GM18861 (cell line): ENCODE data around the gene SLC25A36.
"Not testable (repeated sequence)": the region's sequence is repeated elsewhere in the genome, so short reads cannot be mapped to it uniquely, and the experiment has no call there.

ENCODE experiments used
- ATAC-seq: cut with Tn5 transposase; IDR thresholded peaks from one replicate; pipeline ENCODE4 v1.9.1; 2021; ENCODE audit not compliant: unreplicated experiment

SLC25A36 gene

GRCh38 chr3:140994316-140994715 is 52.7 kb downstream of the SLC25A36 start:
- no peak for ATAC-seq

DNA sequence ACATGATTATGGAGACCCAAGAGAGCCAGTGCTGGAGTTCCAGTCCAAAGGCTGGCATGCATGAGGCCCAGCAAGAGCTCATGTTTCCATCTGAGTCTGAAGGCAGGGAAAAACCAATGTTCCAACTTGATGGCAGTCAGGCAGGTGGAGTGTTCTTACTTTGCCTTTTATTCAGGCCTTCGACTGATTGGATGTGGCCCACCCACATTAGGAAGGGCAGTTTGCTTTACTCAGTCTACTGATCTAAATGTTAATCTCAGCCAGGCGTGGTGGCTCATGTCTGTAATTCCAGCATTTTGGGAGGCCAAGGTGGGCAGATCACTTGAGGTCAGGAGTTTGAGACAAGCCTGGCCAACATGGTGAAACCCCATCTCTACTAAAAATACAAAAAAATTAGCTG is 53.2 kb downstream of the SLC25A36 start:
- ATAC-seq, result not testable (repeated sequence)

GRCh38 chr3:140995881-140996280 is 54.2 kb downstream of the SLC25A36 start:
- ATAC-seq, result no peak

DNA sequence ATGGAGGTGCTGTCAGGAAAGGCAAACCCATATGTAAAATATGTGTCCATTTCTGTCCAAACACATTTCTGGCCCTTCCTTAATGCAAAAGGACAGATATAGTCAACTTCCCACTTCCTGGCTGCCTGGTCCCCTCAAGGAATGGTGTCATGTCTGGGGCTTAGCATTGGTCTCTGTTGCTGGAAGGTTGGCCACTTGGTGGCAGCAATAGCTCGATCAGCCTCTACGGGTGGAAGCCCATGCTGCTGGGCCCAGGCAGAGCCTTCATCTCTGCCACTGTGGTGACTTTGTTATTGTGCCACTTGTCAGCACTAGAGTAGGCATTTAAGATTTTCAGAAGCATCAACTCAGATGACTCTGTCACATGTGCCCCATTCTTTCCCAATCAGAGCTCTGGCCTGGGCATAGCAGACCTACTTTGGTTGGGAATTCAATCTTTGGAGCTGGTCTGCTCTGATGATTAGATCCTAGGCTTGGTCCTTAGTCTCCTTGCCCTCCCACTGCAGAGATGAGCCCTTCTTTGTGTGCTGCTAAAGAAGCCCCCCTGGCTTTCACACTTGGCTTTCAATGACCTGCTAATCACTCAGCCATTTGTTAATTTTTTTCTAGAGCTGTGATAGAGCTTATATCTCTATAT is 58.5 kb downstream of the SLC25A36 start:
- ATAC-seq, result peak; percentile 62

- no peak for ATAC-seq
These were observed 59.0 kb downstream of the SLC25A36 start for GRCh38 chr3:141000686-141001085.

- no peak for ATAC-seq
These were observed 64.7 kb downstream of the SLC25A36 start for GRCh38 chr3:141006344-141006743.

DNA sequence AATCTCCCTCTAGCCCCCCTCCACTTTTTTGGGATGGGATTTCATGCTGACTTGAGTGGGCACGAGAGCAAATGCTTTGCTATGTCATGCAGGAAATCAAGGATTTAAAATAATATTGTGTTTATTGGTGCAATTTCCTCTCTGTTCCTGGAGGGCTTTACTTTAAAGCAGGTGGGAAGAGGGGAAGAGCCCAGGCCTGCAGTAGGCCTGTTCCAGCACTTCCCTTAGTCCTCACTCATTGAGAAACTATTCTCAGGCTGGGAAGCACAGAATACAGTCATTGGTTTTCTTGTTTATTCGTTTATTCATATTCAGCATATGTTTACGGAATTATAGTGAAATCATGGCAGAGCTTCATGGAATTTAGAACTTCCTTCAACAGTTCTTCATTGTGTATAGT is 67.9 kb downstream of the SLC25A36 start:
- ATAC-seq, result no peak

- ATAC-seq, result no peak
These were observed 69.8 kb downstream of the SLC25A36 start for GRCh38 chr3:141011232-141011996.

GRCh38 chr3:141011997-141012262 is 70.3 kb downstream of the SLC25A36 start:
- no peak for ATAC-seq

DNA sequence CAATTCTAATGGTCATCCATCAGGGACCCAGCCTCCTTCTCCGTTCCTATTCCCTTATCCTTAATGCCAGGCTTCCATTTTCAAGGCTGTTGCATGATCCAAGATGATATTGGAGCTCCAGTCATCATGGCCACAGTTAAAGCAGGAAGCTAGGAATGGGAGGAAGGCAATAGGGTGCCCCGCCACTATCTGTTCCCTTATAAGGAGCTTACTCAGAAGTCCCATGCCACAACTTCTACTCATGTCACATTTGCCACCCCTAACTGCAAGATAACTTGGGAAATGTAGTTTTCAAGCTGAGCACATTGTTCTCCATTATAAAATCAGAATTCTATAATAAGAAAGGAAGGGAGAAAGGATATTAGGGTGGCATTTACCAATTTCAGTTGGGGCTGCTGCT is 70.9 kb downstream of the SLC25A36 start:
- no peak for ATAC-seq

DNA sequence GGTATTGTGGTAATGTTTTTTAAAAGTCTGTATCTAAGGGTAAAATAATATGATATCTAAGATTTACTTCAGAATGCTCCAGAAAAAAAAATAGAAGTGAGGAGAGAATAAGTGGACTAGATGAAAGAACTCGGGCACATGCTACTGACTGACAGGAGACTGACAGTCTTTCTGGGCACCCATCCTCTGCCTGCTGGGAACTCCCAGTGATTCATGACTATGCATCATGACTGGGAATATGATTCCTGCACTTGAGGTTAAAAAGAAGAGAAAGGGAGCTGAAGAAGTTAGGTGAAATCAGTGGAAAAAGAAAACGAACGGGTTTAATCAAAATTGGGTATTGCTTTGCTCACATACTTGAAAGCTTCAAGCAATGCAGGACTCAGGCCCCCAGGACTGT is 73.8 kb downstream of the SLC25A36 start:
- no peak for ATAC-seq

GRCh38 chr3:141017366-141018322 is 76.0 kb downstream of the SLC25A36 start:
- ATAC-seq, result not testable (repeated sequence)

GRCh38 chr3:141019244-141019643 is 77.6 kb downstream of the SLC25A36 start:
- ATAC-seq, result no peak

GRCh38 chr3:141020143-141020830 is 78.7 kb downstream of the SLC25A36 start:
- no peak for ATAC-seq

DNA sequence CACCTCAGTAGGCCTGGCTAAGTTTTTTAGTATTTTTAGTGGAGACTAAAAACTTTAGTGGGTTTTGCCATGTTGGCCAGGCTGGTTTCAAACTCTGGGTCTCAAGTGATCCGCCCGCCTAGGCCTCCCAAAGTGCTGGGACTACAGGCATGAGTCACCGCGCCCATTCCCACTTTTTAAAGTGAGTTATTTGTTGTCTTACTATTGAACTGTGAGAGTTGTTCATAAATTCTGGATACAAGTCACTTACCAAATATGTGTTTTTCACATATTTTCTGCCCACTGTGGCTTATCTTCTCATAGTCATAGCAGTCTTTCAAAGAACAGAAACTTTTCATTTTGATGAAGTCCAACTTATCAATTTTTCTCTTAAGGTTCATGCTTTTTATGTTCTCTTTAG is 79.6 kb downstream of the SLC25A36 start:
- no peak for ATAC-seq
